SU-DHL-6 (cell line): ENCODE results near the gene C1D.

Experiments
- H2AFZ ChIP-seq: fragments of 200-600 bp; sonication (generic); 2 replicates; pipeline ENCODE4 v1.6.1; 2014; ENCODE audit warnings: low read depth, mild to moderate bottlenecking, moderate library complexity, mixed read lengths, antibody characterized with exemption, low read length; ENCODE audit not compliant: severe bottlenecking
- H3F3A ChIP-seq: fragments of 200-600 bp; shearing (Covaris generic); 2 replicates; pipeline ENCODE4 v1.6.0; 2016; ENCODE audit warnings: antibody characterized with exemption, mild to moderate bottlenecking; ENCODE audit not compliant: insufficient read depth
- H3K27ac ChIP-seq: fragments of 200-600 bp; sonication (generic); 2 replicates; pipeline ENCODE4 v1.5.1; 2016; ENCODE audit warnings: low read depth, mild to moderate bottlenecking, low read length, moderate library complexity, mixed read lengths
- H3K27me3 ChIP-seq: fragments of 200-600 bp; sonication (generic), shearing (Covaris generic); 2 replicates; pipeline ENCODE4 v1.6.0; 2014; ENCODE audit warnings: mild to moderate bottlenecking, low read length
- H3K36me3 ChIP-seq: fragments of 200-600 bp; sonication (generic); 2 replicates; pipeline ENCODE4 v1.6.1; 2014; ENCODE audit warnings: mild to moderate bottlenecking, low read length, mixed read lengths
- H3K4me2 ChIP-seq: fragments of 300-600, 200-600 bp; shearing (Covaris generic), sonication (generic); 2 replicates; pipeline ENCODE4 v1.6.0; 2014; ENCODE audit warnings: low read length, low read depth, mild to moderate bottlenecking; ENCODE audit not compliant: poor library complexity, severe bottlenecking
- H3K4me3 ChIP-seq: fragments of 200-600 bp; sonication (generic); 2 replicates; pipeline ENCODE4 v1.5.1; 2014; ENCODE audit warnings: antibody characterized with exemption, low read length, mild to moderate bottlenecking, mixed read lengths; ENCODE audit not compliant: insufficient read depth, poor library complexity, severe bottlenecking
- H3K79me2 ChIP-seq: fragments of 200-600 bp; sonication (generic); 2 replicates; pipeline ENCODE4 v1.6.1; 2014; ENCODE audit warnings: mild to moderate bottlenecking, low read length, moderate library complexity; ENCODE audit not compliant: insufficient read depth
- H3K9ac ChIP-seq: fragments of 200-600 bp; sonication (generic); 2 replicates; pipeline ENCODE4 v1.7.0; 2014; ENCODE audit warnings: mild to moderate bottlenecking, low read length
- H3K9me2 ChIP-seq: fragments of 200-600 bp; sonication (generic); replicated peaks from 2 replicates; pipeline ENCODE4 v1.6.1; 2014; ENCODE audit warnings: low read length; ENCODE audit not compliant: insufficient read depth
- H3K9me3 ChIP-seq: fragments of 200-600 bp; sonication (generic); 2 replicates; pipeline ENCODE4 v1.6.1; 2014; ENCODE audit warnings: low read length, mixed read lengths; ENCODE audit not compliant: insufficient read depth
- H4K20me1 ChIP-seq: fragments of 200-600 bp; sonication (generic); 2 replicates; pipeline ENCODE4 v1.6.1; 2014; ENCODE audit warnings: low read depth, mild to moderate bottlenecking, antibody characterized with exemption, low read length, moderate library complexity, mixed read lengths
- EZH2phosphoT487 ChIP-seq: fragments of 200-600 bp; sonication (generic), shearing (Covaris generic); conservative IDR thresholded peaks from 2 replicates; pipeline ENCODE4 v1.6.1; 2018; ENCODE audit warnings: mild to moderate bottlenecking, antibody characterized with exemption, low read length, moderate library complexity, mixed read lengths
- TF ChIP-seq, protein P1 (sequence below): fragments of 200-600 bp; sonication (generic); IDR thresholded peaks from one replicate; pipeline ENCODE4 v1.5.1; 2017; ENCODE audit warnings: antibody characterized with exemption, mild to moderate bottlenecking, low read length, moderate library complexity; ENCODE audit not compliant: insufficient read depth, poor library complexity, severe bottlenecking

C1D gene

DNA sequence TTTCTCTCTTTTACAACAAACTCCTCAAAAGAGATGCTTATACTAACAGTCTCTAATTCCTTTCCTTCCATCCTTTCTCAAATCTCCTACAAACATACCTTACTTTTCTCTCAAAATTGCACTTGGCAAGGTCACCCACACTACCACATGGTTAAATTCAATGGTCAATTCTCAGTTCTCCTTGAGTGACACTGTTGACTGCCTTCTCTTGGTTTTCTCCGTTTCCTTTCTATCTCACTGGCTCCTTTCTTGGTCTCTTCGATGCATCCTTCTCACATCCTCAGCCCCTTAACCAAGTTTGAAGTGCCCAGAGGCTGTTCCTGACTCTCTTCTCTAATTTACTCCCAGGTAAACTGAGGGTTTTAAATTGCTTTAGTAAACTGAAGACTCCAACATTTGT, 12.5 kb downstream of the C1D start:
- Histone ChIP-seq H3K36me3 (peaks cover 10% of the 10 kb centered on the region; the same call in 1 of the 2 replicates), H3K79me2 (peaks cover 89% of the 10 kb centered on the region), H3K4me2 (no peak overlapping the region), H4K20me1 (peaks cover 27% of the 10 kb centered on the region; the same call in 1 of the 2 replicates), H3K27me3 (no peaks in the 10 kb centered on the region), H3F3A (peaks cover 3% of the 10 kb centered on the region; the same call in 1 of the 2 replicates), H3K9me2 (no peaks in the 10 kb centered on the region), H3K27ac (no peak overlapping the region), H3K4me3 (no peak overlapping the region), H2AFZ (no peak overlapping the region), H3K9me3 (no peaks in the 10 kb centered on the region), H3K9ac (no peak overlapping the region)
- TF ChIP-seq, protein P1, sequence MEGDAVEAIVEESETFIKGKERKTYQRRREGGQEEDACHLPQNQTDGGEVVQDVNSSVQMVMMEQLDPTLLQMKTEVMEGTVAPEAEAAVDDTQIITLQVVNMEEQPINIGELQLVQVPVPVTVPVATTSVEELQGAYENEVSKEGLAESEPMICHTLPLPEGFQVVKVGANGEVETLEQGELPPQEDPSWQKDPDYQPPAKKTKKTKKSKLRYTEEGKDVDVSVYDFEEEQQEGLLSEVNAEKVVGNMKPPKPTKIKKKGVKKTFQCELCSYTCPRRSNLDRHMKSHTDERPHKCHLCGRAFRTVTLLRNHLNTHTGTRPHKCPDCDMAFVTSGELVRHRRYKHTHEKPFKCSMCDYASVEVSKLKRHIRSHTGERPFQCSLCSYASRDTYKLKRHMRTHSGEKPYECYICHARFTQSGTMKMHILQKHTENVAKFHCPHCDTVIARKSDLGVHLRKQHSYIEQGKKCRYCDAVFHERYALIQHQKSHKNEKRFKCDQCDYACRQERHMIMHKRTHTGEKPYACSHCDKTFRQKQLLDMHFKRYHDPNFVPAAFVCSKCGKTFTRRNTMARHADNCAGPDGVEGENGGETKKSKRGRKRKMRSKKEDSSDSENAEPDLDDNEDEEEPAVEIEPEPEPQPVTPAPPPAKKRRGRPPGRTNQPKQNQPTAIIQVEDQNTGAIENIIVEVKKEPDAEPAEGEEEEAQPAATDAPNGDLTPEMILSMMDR, result no peak
- no peak for TF ChIP-seq EZH2phosphoT487

DNA sequence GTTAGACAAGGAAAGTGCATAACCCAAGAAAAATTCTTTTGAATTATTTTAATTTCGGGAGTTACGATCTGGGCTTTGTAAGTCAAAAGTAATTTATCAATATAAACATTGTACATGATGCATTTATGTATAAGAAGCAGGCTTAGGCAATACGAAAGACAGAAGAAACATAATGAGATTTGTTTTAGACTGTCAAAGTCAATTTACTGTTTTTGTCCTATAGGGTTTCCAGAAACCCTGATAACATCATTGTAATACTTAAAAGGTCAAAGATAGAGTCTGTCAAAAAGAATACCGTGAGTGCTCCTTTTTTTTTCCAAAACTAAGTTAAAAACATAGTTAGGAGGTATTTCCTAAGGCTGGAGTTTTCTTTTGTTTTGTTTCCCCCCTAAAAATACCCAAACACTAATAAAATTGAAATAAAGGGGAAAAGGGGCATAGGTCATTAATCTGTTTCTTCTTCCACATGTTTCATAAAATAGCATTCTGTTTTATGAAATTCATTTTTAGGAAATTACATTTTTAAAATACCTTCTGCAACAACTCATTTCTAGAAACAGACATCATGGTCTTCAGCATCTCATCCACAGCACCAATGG, 16.1 kb downstream of the C1D start:
- Histone ChIP-seq H4K20me1 (peaks cover 16% of the 10 kb centered on the region; the same call in 1 of the 2 replicates), H3K27ac (no peak overlapping the region), H2AFZ (no peak overlapping the region), H3K4me2 (no peak overlapping the region), H3K36me3 (peaks cover 18% of the 10 kb centered on the region; the same call in 1 of the 2 replicates), H3K27me3 (no peaks in the 10 kb centered on the region), H3K9me2 (no peaks in the 10 kb centered on the region), H3K79me2 (peaks cover 52% of the 10 kb centered on the region), H3F3A (peaks cover 3% of the 10 kb centered on the region; the same call in 1 of the 2 replicates), H3K9ac (no peak overlapping the region), H3K4me3 (no peak overlapping the region), H3K9me3 (no peaks in the 10 kb centered on the region)
- TF ChIP-seq EZH2phosphoT487, result no peak
- TF ChIP-seq, protein P1, result no peak

DNA sequence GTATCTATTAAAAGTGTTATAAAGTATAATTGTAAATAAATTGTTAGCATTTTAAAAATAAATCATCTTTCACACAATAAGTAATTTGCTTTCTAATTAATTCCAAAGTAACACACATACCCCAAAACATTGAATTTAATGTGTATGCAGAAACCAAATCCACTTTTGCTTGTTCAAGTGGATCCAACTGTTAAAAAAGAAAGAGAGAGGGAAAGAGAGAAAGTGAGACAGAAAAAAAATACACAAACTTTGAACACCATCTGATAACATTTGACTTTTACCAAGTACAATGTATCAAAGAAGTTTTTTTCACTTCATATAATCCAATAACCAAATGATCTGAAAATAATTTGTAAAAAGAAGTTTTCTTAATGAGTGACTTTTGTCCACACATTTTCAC, 16.6 kb downstream of the C1D start:
- Histone ChIP-seq H3K27ac (no peak overlapping the region), H3K9ac (no peak overlapping the region), H3K36me3 (peaks cover 18% of the 10 kb centered on the region; the same call in 1 of the 2 replicates), H3K4me2 (no peak overlapping the region), H3K9me3 (no peaks in the 10 kb centered on the region), H4K20me1 (peaks cover 12% of the 10 kb centered on the region; the same call in 1 of the 2 replicates), H3K79me2 (peaks cover 48% of the 10 kb centered on the region), H3K27me3 (no peaks in the 10 kb centered on the region), H3K9me2 (no peaks in the 10 kb centered on the region), H2AFZ (no peak overlapping the region), H3K4me3 (no peak overlapping the region), H3F3A (peaks cover 3% of the 10 kb centered on the region; the same call in 1 of the 2 replicates)
- no peak for TF ChIP-seq EZH2phosphoT487
- TF ChIP-seq, protein P1, result no peak
